Measurements from ENCODE around the gene ZBTB17. TPM values are rescaled to one million over a fixed set of nuclear protein-coding genes. Genes with fewer than 3 reads are reported as not detected.

Gene ZBTB17
- total RNA-seq, 1 experiment from 2014 or later = 44.2 TPM

- no peaks in the 10 kb centered on the region for H3K9me2 ChIP-seq (replicated peaks; ENCODE audit: low read length)
- H3K79me2 ChIP-seq (ENCODE audit: low read length) = peaks cover 85% of the 10 kb centered on the region
- ChIA-PET POLR2A (ENCODE audit: unreplicated experiment) (interaction anchor here (0.7 kb wide), 1 partner anchor 51 kb away, joined by 4 read pairs; no protein-coding TSS in a partner anchor), CTCF (no interaction called here)
- no peaks in the 10 kb centered on the region for H3K9me3 ChIP-seq (ENCODE audit: low read length)
- intact Hi-C loops (cut with micrococcal nuclease) = no loop called here
- no peaks in the 10 kb centered on the region for H3F3A ChIP-seq (ENCODE audit: low read length, unreplicated experiment)
- BruUV-seq (replicated peaks) = no TSS peak
- H2AFZ ChIP-seq (ENCODE audit: low read length) = no peak overlapping the region
- H3K4me3 ChIP-seq (ENCODE audit: low read length) = no peak overlapping the region
- H3K27me3 ChIP-seq (ENCODE audit: low read length) = no peaks in the 10 kb centered on the region
- H3K27ac ChIP-seq (ENCODE audit: low read length) = peak overlapping the region; percentile 60; the same call in 1 of the 2 replicates
- no peaks in the 10 kb centered on the region for H4K20me1 ChIP-seq (ENCODE audit: low read length)
- ATAC-seq (no peak), DNase-seq (no peak)
- no peak overlapping the region for H3K4me2 ChIP-seq (ENCODE audit: low read length)
- H3K9ac ChIP-seq (ENCODE audit: low read length) = no peak overlapping the region
- TF ChIP-seq CTCF (conservative IDR thresholded peaks at IDR 0.05; ENCODE audit: low read depth, low read length) (no peak), EZH2 (IDR thresholded peaks at IDR 0.05; ENCODE audit: low read length, unreplicated experiment) (no peak), EZH2phosphoT487 (IDR thresholded peaks at IDR 0.05; ENCODE audit: borderline replicate concordance, low read length) (no peak)
- no peaks in the 10 kb centered on the region; the same call in 1 of the 2 replicates for H3K36me3 ChIP-seq (ENCODE audit: low read depth, low read length)
- peaks cover 35% of the 10 kb centered on the region for H3K4me1 ChIP-seq (ENCODE audit: insufficient read depth, low read length)
Measured at GRCh38 chr1:15953791-15954241, 22.1 kb downstream of the ZBTB17 start.

GRCh38 chr1:15953294-15953771 lies 22.6 kb downstream of the ZBTB17 start:
- H3F3A ChIP-seq (ENCODE audit: low read length, unreplicated experiment) = no peaks in the 10 kb centered on the region
- no peaks in the 10 kb centered on the region for H3K9me2 ChIP-seq (replicated peaks; ENCODE audit: low read length)
- H3K4me2 ChIP-seq (ENCODE audit: low read length) = no peak overlapping the region
- intact Hi-C loops (cut with micrococcal nuclease) = no loop called here
- ChIA-PET POLR2A (ENCODE audit: unreplicated experiment) (interaction anchor here (0.7 kb wide), 1 partner anchor 50 kb away, joined by 4 read pairs; no protein-coding TSS in a partner anchor), CTCF (no interaction called here)
- H3K79me2 ChIP-seq (ENCODE audit: low read length) = peaks cover 85% of the 10 kb centered on the region
- H3K4me3 ChIP-seq (ENCODE audit: low read length) = no peak overlapping the region
- peak overlapping the region; percentile 11; the same call in 1 of the 2 replicates for H3K9ac ChIP-seq (ENCODE audit: low read length)
- H3K4me1 ChIP-seq (ENCODE audit: insufficient read depth, low read length) = peaks cover 35% of the 10 kb centered on the region
- ATAC-seq = no peak
- H4K20me1 ChIP-seq (ENCODE audit: low read length) = no peaks in the 10 kb centered on the region
- TF ChIP-seq EZH2 (IDR thresholded peaks at IDR 0.05; ENCODE audit: low read length, unreplicated experiment) = no peak
- no peak for TF ChIP-seq CTCF (conservative IDR thresholded peaks at IDR 0.05; ENCODE audit: low read depth, low read length)
- no peak for TF ChIP-seq EZH2phosphoT487 (IDR thresholded peaks at IDR 0.05; ENCODE audit: borderline replicate concordance, low read length)
- DNase-seq = no peak
- no peaks in the 10 kb centered on the region; the same call in 1 of the 2 replicates for H3K36me3 ChIP-seq (ENCODE audit: low read depth, low read length)
- peak overlapping the region; percentile 60 for H3K27ac ChIP-seq (ENCODE audit: low read length)
- no peaks in the 10 kb centered on the region for H3K9me3 ChIP-seq (ENCODE audit: low read length)
- no peaks in the 10 kb centered on the region for H3K27me3 ChIP-seq (ENCODE audit: low read length)
- no TSS peak for BruUV-seq (replicated peaks)
- H2AFZ ChIP-seq (ENCODE audit: low read length) = no peak overlapping the region

All from PC-3 (cell line).